ENCODE data around the gene VSIG2. TPM values are rescaled to one million over a fixed set of nuclear protein-coding genes. Genes with fewer than 3 reads are reported as not detected.

VSIG2 gene
- total and polyA plus RNA-seq, 9 donors, result 0.30 to 27.1 (median 1.2) TPM; not detected in 1

- no peak for DNase-seq
- TF ChIP-seq POLR2A (IDR thresholded peaks at IDR 0.05), result no peak
- no peak for TF ChIP-seq CTCF (IDR thresholded peaks at IDR 0.05)
- no peak for TF ChIP-seq EP300 (IDR thresholded peaks at IDR 0.05)
- H3K36me3 ChIP-seq, result no peaks in the 10 kb centered on the region
- H3K27me3 ChIP-seq, result no peaks in the 10 kb centered on the region
- no peaks in the 10 kb centered on the region for H3K9me3 ChIP-seq
- no peak overlapping the region for H3K27ac ChIP-seq
- H3K4me3 ChIP-seq, result no peak overlapping the region
- 3 to 4% (median 3%) methylated on average over 6 of the region's 6 CpGs for WGBS, 3 donors
- intact Hi-C loops (cut with DNase I), result no loop called here
- no peaks in the 10 kb centered on the region for H3K4me1 ChIP-seq (ENCODE audit: insufficient read depth)
Observed at GRCh38 chr11:124725719-124726105, 26.3 kb downstream of the VSIG2 start.

- DNase-seq, result no peak
- intact Hi-C loops (cut with DNase I), result no loop called here
- Histone ChIP-seq H3K27me3 (no peaks in the 10 kb centered on the region), H3K36me3 (no peaks in the 10 kb centered on the region), H3K4me3 (no peak overlapping the region), H3K27ac (no peak overlapping the region), H3K4me1 (ENCODE audit: insufficient read depth) (no peaks in the 10 kb centered on the region), H3K9me3 (no peaks in the 10 kb centered on the region)
- WGBS, 3 donors, result 38 to 39% (median 38%) methylated on average over 14 of the region's 14 CpGs
- TF ChIP-seq CTCF (IDR thresholded peaks at IDR 0.05) (no peak), EP300 (IDR thresholded peaks at IDR 0.05) (no peak), POLR2A (IDR thresholded peaks at IDR 0.05) (no peak)
Observed at GRCh38 chr11:124724979-124725718, 26.9 kb downstream of the VSIG2 start.

GRCh38 chr11:124722176-124722575 lies 29.9 kb downstream of the VSIG2 start:
- H3K4me3 ChIP-seq, result no peak overlapping the region
- no peak overlapping the region for H3K27ac ChIP-seq
- intact Hi-C loops (cut with DNase I), result no loop called here
- TF ChIP-seq POLR2A (IDR thresholded peaks at IDR 0.05) (no peak), EP300 (IDR thresholded peaks at IDR 0.05) (no peak), CTCF (IDR thresholded peaks at IDR 0.05) (no peak)
- H3K9me3 ChIP-seq, result no peaks in the 10 kb centered on the region
- H3K36me3 ChIP-seq, result no peaks in the 10 kb centered on the region
- 21 to 46% (median 32%) methylated on average over 6 of the region's 6 CpGs for WGBS, 3 donors
- no peak for DNase-seq
- no peaks in the 10 kb centered on the region for H3K4me1 ChIP-seq (ENCODE audit: insufficient read depth)
- H3K27me3 ChIP-seq, result no peaks in the 10 kb centered on the region

- TF ChIP-seq EP300 (IDR thresholded peaks at IDR 0.05) (no peak), CTCF (IDR thresholded peaks at IDR 0.05) (no peak), POLR2A (IDR thresholded peaks at IDR 0.05) (no peak)
- Histone ChIP-seq H3K9me3 (no peaks in the 10 kb centered on the region), H3K4me3 (no peak overlapping the region), H3K27me3 (no peaks in the 10 kb centered on the region), H3K36me3 (no peaks in the 10 kb centered on the region), H3K27ac (no peak overlapping the region), H3K4me1 (ENCODE audit: insufficient read depth) (no peaks in the 10 kb centered on the region)
- 30 to 38% (median 30%) methylated on average over 2 of the region's 2 CpGs for WGBS, 3 donors
- no peak for DNase-seq
- intact Hi-C loops (cut with DNase I), result no loop called here
Observed at GRCh38 chr11:124719534-124719933, 32.5 kb downstream of the VSIG2 start.
